Spleen (tissue), 11 donors: ENCODE results near the gene ARHGAP28. TPM values are rescaled to one million over a fixed set of nuclear protein-coding genes. Genes with fewer than 3 reads are reported as not detected.

Experiments used
- DNase-seq: peaks from one replicate; pipeline ENCODE4 v3.0.0-alpha.2; 2020
- H3K27ac ChIP-seq, 8 donors: fragments of 200-600 bp; sonication (generic) in 7 of 8; 1 replicate in 4 of 8; 2 replicates in 4 of 8; pipeline versions ENCODE4 v1.5.0 to v1.8.0; 2016 to 2021; ENCODE audit warnings: inconsistent platforms in 4 of 8, mild to moderate bottlenecking in 4 of 8, moderate library complexity in 1 of 8
- H3K27me3 ChIP-seq, 7 donors: fragments of 200-600 bp; sonication (generic) in 6 of 7; replicated peaks in 1 of 7; 1 replicate in 4 of 7; 2 replicates in 3 of 7; pipeline versions ENCODE4 v1.5.0 to v1.8.0; 2016 to 2021; ENCODE audit warnings: inconsistent platforms in 3 of 7, mild to moderate bottlenecking in 1 of 7
- H3K36me3 ChIP-seq, 6 donors: fragments of 200-600 bp; sonication (generic) in 5 of 6; 1 replicate in 4 of 6; 2 replicates in 2 of 6; pipeline versions ENCODE4 v1.5.0 to v1.8.0; 2016 to 2021; ENCODE audit warnings: inconsistent platforms in 2 of 6
- H3K4me1 ChIP-seq, 6 donors: fragments of 200-600 bp; sonication (generic) in 5 of 6; 1 replicate in 3 of 6; 2 replicates in 3 of 6; pipeline versions ENCODE4 v1.5.0 to v1.8.0; 2016 to 2021; ENCODE audit warnings: inconsistent platforms in 3 of 6
- H3K4me3 ChIP-seq, 8 donors: fragments of 200-600 bp; sonication (generic) in 7 of 8; 1 replicate in 4 of 8; 2 replicates in 4 of 8; pipeline versions ENCODE4 v1.5.0 to v1.8.0; 2016 to 2021; ENCODE audit warnings: inconsistent platforms in 4 of 8, mild to moderate bottlenecking in 4 of 8, moderate library complexity in 2 of 8
- H3K9me3 ChIP-seq, 8 donors: fragments of 200-600 bp; sonication (generic) in 7 of 8; 1 replicate in 4 of 8; 2 replicates in 4 of 8; pipeline versions ENCODE4 v1.5.0 to v1.8.0; 2016 to 2021; ENCODE audit warnings: inconsistent platforms in 4 of 8
- POLR2A ChIP-seq, 3 donors: fragments of 450-650 bp; IDR thresholded peaks; one replicate each; pipeline ENCODE4 v1.5.1; 2017; ENCODE audit warnings: antibody characterized with exemption in 3 of 3, mild to moderate bottlenecking in 1 of 3
- POLR2AphosphoS5 ChIP-seq, 3 donors: sonication (generic); formaldehyde crosslinking; IDR thresholded peaks; one replicate each; pipeline ENCODE4 v1.5.1; 2017; ENCODE audit warnings: antibody characterized with exemption in 3 of 3
- WGBS, 5 donors: extraction: QIAGEN DNeasy Blood & Tissue Kit in 3 of 5; methylation state at CpG; one replicate each; pipeline versions ENCODE4 v1.1.5 to v1.1.7; 2013 to 2018; 5-methylcytosine and 5-hydroxymethylcytosine counted together
- intact Hi-C: fragments of 100-400 bp; cut with DNase I; formaldehyde crosslinking; loops from one replicate; pipeline ENCODE4 v1.15.0; 2023; ENCODE audit warnings: low total_unique reads
- polyA plus RNA-seq, 3 donors: library from polyadenylated mRNA; stranded (reverse); fragments of 200-250 nt; gene quantifications; one replicate each; pipeline ENCODE4 v1.2.1, GENCODE V29; 2013
- total RNA-seq, 7 donors: library from RNA; depleted of rRNA in 3 of 7; stranded (reverse); fragments of >200 nt in 3 of 7; fragmentation: NEBNext Ultra II Directional in 4 of 7; extraction: Animal tissue kit (Norgen Biotek cat#: 25700) in 4 of 7; gene quantifications; one replicate each; pipeline versions ENCODE4 v1.1.0 to v1.2.1, GENCODE V29; 2016 to 2021
- TF ChIP-seq, protein P1 (sequence below), 11 experiments: fragments of 200-600 bp in 7 of 11; fragments of 450-650 bp in 4 of 11; sonication (generic) in 4 of 11; IDR thresholded peaks in 8 of 11; conservative IDR thresholded peaks in 3 of 11; 1 replicate in 7 of 11; 2 replicates in 4 of 11; pipeline versions ENCODE4 v1.4.0 to v1.8.0; 2016 to 2021; ENCODE audit warnings: antibody characterized with exemption in 11 of 11, inconsistent platforms in 4 of 11, mild to moderate bottlenecking in 1 of 11
- donor health status: healthy with polysubstance abuse.
- donor health status: DM: no; HTN: no; CAD: no; lungs with moderate emphysema.
- donor health status: DM: no; HTN: no; CAD: no.
- donor health status: Bipolar disorder and iron deficiency.
- donor health status: healthy.
- donor health status: DM: no; HTN: no; CAD: no.
- donor health status: DM: yes; HTN: yes; CAD: no.

The ARHGAP28 gene
- total and polyA plus RNA-seq, 10 donors, result 1.9 to 78.3 (median 30.3) TPM

DNA sequence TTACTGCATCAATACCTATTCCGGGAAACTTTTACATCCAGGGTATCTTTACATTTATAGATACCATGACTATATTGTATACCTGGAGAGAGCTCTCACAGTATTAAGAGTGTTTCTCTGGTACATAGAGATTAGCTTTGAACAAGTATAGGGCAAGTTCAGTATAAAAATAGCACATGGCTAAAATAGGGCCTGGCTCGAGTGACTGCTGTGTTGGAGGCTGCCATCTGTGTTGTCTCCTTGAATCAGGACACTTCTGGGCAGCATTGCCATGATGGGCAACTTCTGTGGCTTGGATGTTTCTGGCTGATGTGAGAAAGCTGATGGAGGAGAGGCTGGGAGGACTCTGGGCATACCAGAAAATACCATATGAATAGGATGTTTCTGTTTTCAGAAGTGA is 18.7 kb downstream of the ARHGAP28 start:
- H3K27me3 ChIP-seq, result no peaks in the 10 kb centered on the region
- no peak overlapping the region for H3K4me3 ChIP-seq
- intact Hi-C loops, result no loop called here
- peaks cover 0 to 12% (median 10%) of the 10 kb centered on the region in 8 donors for H3K9me3 ChIP-seq
- no peak for DNase-seq
- WGBS, 5 donors, result 77 to 88% (median 82%) methylated on average over 2 of the region's 2 CpGs
- H3K4me1 ChIP-seq, result peaks cover 0 to 12% (median 0%) of the 10 kb centered on the region in 6 donors
- TF ChIP-seq POLR2A (IDR thresholded peaks at IDR 0.05) (no peak), POLR2AphosphoS5 (IDR thresholded peaks at IDR 0.05) (no peak)
- TF ChIP-seq, protein P1, sequence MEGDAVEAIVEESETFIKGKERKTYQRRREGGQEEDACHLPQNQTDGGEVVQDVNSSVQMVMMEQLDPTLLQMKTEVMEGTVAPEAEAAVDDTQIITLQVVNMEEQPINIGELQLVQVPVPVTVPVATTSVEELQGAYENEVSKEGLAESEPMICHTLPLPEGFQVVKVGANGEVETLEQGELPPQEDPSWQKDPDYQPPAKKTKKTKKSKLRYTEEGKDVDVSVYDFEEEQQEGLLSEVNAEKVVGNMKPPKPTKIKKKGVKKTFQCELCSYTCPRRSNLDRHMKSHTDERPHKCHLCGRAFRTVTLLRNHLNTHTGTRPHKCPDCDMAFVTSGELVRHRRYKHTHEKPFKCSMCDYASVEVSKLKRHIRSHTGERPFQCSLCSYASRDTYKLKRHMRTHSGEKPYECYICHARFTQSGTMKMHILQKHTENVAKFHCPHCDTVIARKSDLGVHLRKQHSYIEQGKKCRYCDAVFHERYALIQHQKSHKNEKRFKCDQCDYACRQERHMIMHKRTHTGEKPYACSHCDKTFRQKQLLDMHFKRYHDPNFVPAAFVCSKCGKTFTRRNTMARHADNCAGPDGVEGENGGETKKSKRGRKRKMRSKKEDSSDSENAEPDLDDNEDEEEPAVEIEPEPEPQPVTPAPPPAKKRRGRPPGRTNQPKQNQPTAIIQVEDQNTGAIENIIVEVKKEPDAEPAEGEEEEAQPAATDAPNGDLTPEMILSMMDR (IDR thresholded peaks at IDR 0.05 in 8 of 11, conservative IDR thresholded peaks at IDR 0.05 in 3 of 11), result no peak
- H3K27ac ChIP-seq, result no peak overlapping the region
- no peaks in the 10 kb centered on the region for H3K36me3 ChIP-seq

- intact Hi-C loops, result no loop called here
- Histone ChIP-seq H3K27ac (peak overlapping the region in 2 of 8 donors; percentile 19 to 28), H3K9me3 (peaks cover 0 to 12% (median 10%) of the 10 kb centered on the region in 8 donors), H3K4me3 (no peak overlapping the region), H3K36me3 (no peaks in the 10 kb centered on the region), H3K4me1 (peaks cover 0 to 12% (median 0%) of the 10 kb centered on the region in 6 donors), H3K27me3 (no peaks in the 10 kb centered on the region)
- no peak for DNase-seq
- 63 to 95% (median 77%) methylated on average over 1 of the region's 1 CpG for WGBS, 5 donors
- TF ChIP-seq POLR2AphosphoS5 (IDR thresholded peaks at IDR 0.05), result no peak
- TF ChIP-seq, protein P1 (IDR thresholded peaks at IDR 0.05 in 8 of 11, conservative IDR thresholded peaks at IDR 0.05 in 3 of 11), result no peak
- TF ChIP-seq POLR2A (IDR thresholded peaks at IDR 0.05), result no peak
These were observed 20.9 kb downstream of the ARHGAP28 start for GRCh38 chr18:6750411-6750810.

DNA sequence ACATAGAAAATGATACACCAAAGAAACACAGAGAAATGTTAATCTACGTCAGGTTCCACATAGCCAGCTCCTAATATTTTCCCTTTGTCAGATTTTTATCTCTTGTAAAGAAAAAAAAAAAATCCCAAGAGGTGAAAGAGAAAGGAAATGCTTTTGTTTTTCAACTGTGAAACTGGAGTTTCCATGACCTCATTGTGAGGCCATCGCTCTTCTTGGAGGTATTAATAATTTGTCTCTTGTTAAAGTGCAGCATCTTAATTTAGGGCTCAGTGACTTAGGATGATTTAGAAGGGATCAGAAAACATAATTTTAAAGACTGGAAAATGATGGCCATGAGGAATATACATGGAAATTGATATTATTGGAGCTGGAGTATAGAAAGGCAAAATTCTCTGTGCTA is 21.7 kb downstream of the ARHGAP28 start:
- H3K4me3 ChIP-seq, result no peak overlapping the region
- DNase-seq, result no peak
- peaks cover 0 to 12% (median 10%) of the 10 kb centered on the region in 8 donors for H3K9me3 ChIP-seq
- 52 to 74% (median 66%) methylated on average over 2 of the region's 2 CpGs for WGBS, 5 donors
- H3K36me3 ChIP-seq, result no peaks in the 10 kb centered on the region
- no peaks in the 10 kb centered on the region for H3K27me3 ChIP-seq
- peaks cover 0 to 12% (median 0%) of the 10 kb centered on the region in 6 donors for H3K4me1 ChIP-seq
- H3K27ac ChIP-seq, result peak overlapping the region in 3 of 8 donors; percentile 9 to 41 (median 28)
- intact Hi-C loops, result no loop called here
- TF ChIP-seq, protein P1 (IDR thresholded peaks at IDR 0.05 in 8 of 11, conservative IDR thresholded peaks at IDR 0.05 in 3 of 11), result no peak
- TF ChIP-seq POLR2A (IDR thresholded peaks at IDR 0.05) (no peak), POLR2AphosphoS5 (IDR thresholded peaks at IDR 0.05) (no peak)

- no peak for TF ChIP-seq POLR2A (IDR thresholded peaks at IDR 0.05)
- TF ChIP-seq, protein P1 (IDR thresholded peaks at IDR 0.05 in 8 of 11, conservative IDR thresholded peaks at IDR 0.05 in 3 of 11), result no peak
- TF ChIP-seq POLR2AphosphoS5 (IDR thresholded peaks at IDR 0.05), result no peak
- DNase-seq, result no peak
- Histone ChIP-seq H3K4me3 (no peak overlapping the region), H3K36me3 (no peaks in the 10 kb centered on the region), H3K9me3 (peaks cover 0 to 12% (median 10%) of the 10 kb centered on the region in 8 donors), H3K27me3 (no peaks in the 10 kb centered on the region), H3K4me1 (peaks cover 0 to 12% (median 0%) of the 10 kb centered on the region in 6 donors), H3K27ac (peak overlapping the region in 3 of 8 donors; percentile 4 to 11 (median 9))
- intact Hi-C loops, result no loop called here
- 63 to 70% (median 68%) methylated on average over 6 of the region's 6 CpGs for WGBS, 5 donors
These were observed 22.8 kb downstream of the ARHGAP28 start for GRCh38 chr18:6752202-6752860.
